Fibroblast of mammary gland (primary cell): ENCODE data around the gene PDZD4.

Experiments used
- DNase-seq: peaks from one replicate; pipeline ENCODE4 v3.0.0-alpha.2; 2010; ENCODE audit warnings: low read depth
- H3K4me3 ChIP-seq: 2 replicates; pipeline ENCODE4 v1.5.1; 2011; ENCODE audit warnings: low read depth, mild to moderate bottlenecking, low read length, moderate library complexity; ENCODE audit not compliant: control insufficient read depth
- CTCF ChIP-seq: conservative IDR thresholded peaks from 2 replicates; pipeline ENCODE4 v1.5.1; 2011; ENCODE audit warnings: low read depth, low read length, inconsistent platforms; ENCODE audit not compliant: control insufficient read depth, insufficient read depth

PDZD4 gene

GRCh38 chrX:153812220-153812619, 18.1 kb downstream of the PDZD4 start:
- no peak for DNase-seq
- H3K4me3 ChIP-seq: no peak overlapping the region
- no peak for TF ChIP-seq CTCF

- H3K4me3 ChIP-seq: no peak overlapping the region
- no peak for DNase-seq
- TF ChIP-seq CTCF: no peak
Measured at GRCh38 chrX:153807976-153808375, 22.4 kb downstream of the PDZD4 start.

- no peak for DNase-seq
- no peak for TF ChIP-seq CTCF
- H3K4me3 ChIP-seq: no peak overlapping the region
Measured at GRCh38 chrX:153806999-153807575, 23.3 kb downstream of the PDZD4 start.

GRCh38 chrX:153805436-153805835, 24.9 kb downstream of the PDZD4 start:
- no peak overlapping the region for H3K4me3 ChIP-seq
- no peak for TF ChIP-seq CTCF
- no peak for DNase-seq

DNA sequence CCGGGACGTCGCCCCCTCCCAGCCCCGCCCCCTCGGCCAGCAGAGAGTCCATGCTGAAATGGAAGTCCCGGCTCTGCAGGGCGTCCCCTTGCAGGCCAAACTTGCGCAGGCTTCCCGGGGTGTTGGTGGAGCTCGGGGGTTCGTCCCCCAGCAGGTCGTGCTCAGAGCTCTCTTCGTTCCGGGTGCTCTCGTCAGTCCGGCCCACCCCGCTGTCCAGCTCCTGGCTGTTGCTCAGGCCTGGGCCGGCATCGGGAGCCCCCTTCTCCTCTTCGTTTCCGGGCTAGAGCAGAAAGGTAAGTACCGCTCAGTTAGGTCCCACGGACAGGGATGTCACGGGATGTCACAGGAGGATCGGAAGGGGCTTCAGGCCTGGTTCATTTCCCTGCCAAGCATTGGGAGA, 25.7 kb downstream of the PDZD4 start:
- no peak overlapping the region for H3K4me3 ChIP-seq
- DNase-seq: no peak
- TF ChIP-seq CTCF: no peak

DNA sequence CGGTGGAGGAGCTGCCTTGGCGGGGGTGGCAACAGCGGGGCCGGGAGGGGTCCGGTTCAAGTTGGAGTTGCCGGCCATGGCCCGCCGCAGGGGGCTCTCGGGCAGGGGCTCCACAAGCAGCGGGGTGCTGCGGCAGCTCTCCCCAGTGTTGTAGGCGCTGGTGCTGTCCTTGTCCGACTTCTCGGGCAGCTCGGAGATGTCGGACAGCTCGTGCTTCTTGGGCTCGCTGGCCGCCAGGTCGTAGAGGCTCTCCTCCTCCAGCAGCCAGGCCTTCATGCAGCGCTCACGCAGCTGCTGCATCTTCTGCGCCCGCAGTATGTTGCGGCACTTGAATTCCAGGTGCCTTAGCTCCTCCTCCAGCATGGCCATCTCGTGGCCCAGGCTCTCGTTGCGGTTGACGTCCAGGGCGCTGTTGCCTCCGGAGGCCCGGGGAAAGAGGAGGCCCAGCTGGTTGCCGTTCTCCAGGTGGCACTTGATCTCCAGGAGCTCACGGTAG, 26.2 kb downstream of the PDZD4 start:
- no peak for TF ChIP-seq CTCF
- DNase-seq: no peak
- H3K4me3 ChIP-seq: no peak overlapping the region
